Left lobe of liver (tissue), 2 donors: ENCODE measurements around the gene C22orf39. TPM values are rescaled to one million over a fixed set of nuclear protein-coding genes. Genes with fewer than 3 reads are reported as not detected.

Source experiments
- ATAC-seq: fragments of 200-7000 bp; cut with Tn5 transposase; one replicate; pipeline ENCODE4 v1.9.1; 2020; ENCODE audit warnings: mild to moderate bottlenecking, moderate library complexity
- DNase-seq: peaks from one replicate; pipeline ENCODE4 v3.0.0-alpha.2; 2020; ENCODE audit warnings: low spot score
- total RNA-seq: library from RNA; stranded (reverse); gene quantifications from one replicate; pipeline ENCODE4 v1.2.1, GENCODE V29; 2021
- donor health status: DM: no; HTN: no; CAD: no; lungs with moderate emphysema.
- donor health status: DM: no; HTN: yes; CAD: no.

Gene C22orf39
- total RNA-seq, 1 donor from 2014 or later: 12.0 TPM

GRCh38 chr22:19431649-19432132, 15.8 kb downstream of the C22orf39 start, which contains the start of gene HIRA:
Gene HIRA (minus strand): TSS chr22:19431733. CDS start chr22:19431476, 257 bp downstream.
- ATAC-seq (peak; percentile 68), DNase-seq (peak; percentile 84)

- DNase-seq: peak; percentile 91
- peak; percentile 57 for ATAC-seq
Measured at GRCh38 chr22:19430890-19431541, 16.5 kb downstream of the C22orf39 start.

GRCh38 chr22:19429950-19430889, 17.3 kb downstream of the C22orf39 start:
- DNase-seq (peak; percentile 84), ATAC-seq (peak; percentile 53)

- DNase-seq: peak; percentile 74
Measured at GRCh38 chr22:19424186-19424500, 23.4 kb downstream of the C22orf39 start.

GRCh38 chr22:19422440-19423301, 24.8 kb downstream of the C22orf39 start:
- DNase-seq (no peak), ATAC-seq (no peak)

More at GRCh38 chr22:19424186-19424500, 23.4 kb downstream of the C22orf39 start:
- peak; percentile 82 for ATAC-seq

GRCh38 chr22:19420321-19420720, 27.2 kb downstream of the C22orf39 start:
- no peak for ATAC-seq

GRCh38 chr22:19419464-19420178, 27.9 kb downstream of the C22orf39 start:
- DNase-seq (no peak), ATAC-seq (no peak)

More at GRCh38 chr22:19420321-19420720, 27.2 kb downstream of the C22orf39 start:
- no peak for DNase-seq

GRCh38 chr22:19419086-19419463, 28.4 kb downstream of the C22orf39 start:
- DNase-seq (no peak), ATAC-seq (peak; percentile 57)

GRCh38 chr22:19412923-19413322, 34.6 kb downstream of the C22orf39 start:
- no peak for ATAC-seq

GRCh38 chr22:19412478-19412877, 35.0 kb downstream of the C22orf39 start:
- DNase-seq: no peak
- ATAC-seq: no peak

More at GRCh38 chr22:19412923-19413322, 34.6 kb downstream of the C22orf39 start:
- no peak for DNase-seq

GRCh38 chr22:19411690-19412045, 35.8 kb downstream of the C22orf39 start:
- ATAC-seq (peak; percentile 37), DNase-seq (no peak)

- no peak for DNase-seq
Measured at GRCh38 chr22:19410941-19411689, 36.4 kb downstream of the C22orf39 start.

GRCh38 chr22:19407649-19408606, 39.6 kb downstream of the C22orf39 start:
- no peak for DNase-seq
- ATAC-seq: no peak

More at GRCh38 chr22:19410941-19411689, 36.4 kb downstream of the C22orf39 start:
- peak; percentile 29 for ATAC-seq

GRCh38 chr22:19406846-19407245, 40.7 kb downstream of the C22orf39 start:
- ATAC-seq (no peak), DNase-seq (no peak)

- DNase-seq: no peak
- ATAC-seq: peak; percentile 30
Measured at GRCh38 chr22:19406281-19406811, 41.2 kb downstream of the C22orf39 start.

GRCh38 chr22:19405652-19406051, 41.9 kb downstream of the C22orf39 start:
- DNase-seq: no peak
- peak; percentile 70 for ATAC-seq

GRCh38 chr22:19405133-19405532, 42.4 kb downstream of the C22orf39 start:
- peak; percentile 53 for ATAC-seq

GRCh38 chr22:19404676-19405075, 42.8 kb downstream of the C22orf39 start:
- no peak for ATAC-seq
- DNase-seq: no peak

More at GRCh38 chr22:19405133-19405532, 42.4 kb downstream of the C22orf39 start:
- DNase-seq: no peak
